PFSK-1 (cell line): ENCODE measurements around the gene PXDN.

Experiments
- FOXP2 ChIP-seq: optimal IDR thresholded peaks from 2 replicates; pipeline ENCODE3; 2011; ENCODE audit warnings: borderline replicate concordance, control low read depth, inconsistent platforms; ENCODE audit not compliant: insufficient read depth; ENCODE audit errors: extremely low read length, extremely low read depth
- POLR2AphosphoS5 ChIP-seq: IDR thresholded peaks from 2 replicates; pipeline ENCODE4 v1.6.1; 2012; ENCODE audit warnings: low read depth, mild to moderate bottlenecking, control low read depth, low read length, moderate library complexity
- SIN3A ChIP-seq: IDR thresholded peaks from 2 replicates; pipeline ENCODE4 v1.6.1; 2012; ENCODE audit warnings: mild to moderate bottlenecking, low read length, moderate library complexity, borderline replicate concordance; ENCODE audit not compliant: insufficient read depth
- TAF1 ChIP-seq: IDR thresholded peaks from 2 replicates; pipeline ENCODE4 v1.6.1; 2012; ENCODE audit warnings: low read length, control low read depth, borderline replicate concordance; ENCODE audit not compliant: insufficient read depth
- TF ChIP-seq, protein P1 (sequence below), 2 experiments: IDR thresholded peaks; 2 replicates each; pipeline versions ENCODE4 v1.6.1 to v1.8.0; 2011 to 2012; ENCODE audit warnings: low read depth in 2 of 2, low read length in 2 of 2, control low read depth in 1 of 2, inconsistent platforms in 1 of 2, mild to moderate bottlenecking in 1 of 2, moderate library complexity in 1 of 2; ENCODE audit not compliant: insufficient read depth in 1 of 2

The PXDN gene

DNA sequence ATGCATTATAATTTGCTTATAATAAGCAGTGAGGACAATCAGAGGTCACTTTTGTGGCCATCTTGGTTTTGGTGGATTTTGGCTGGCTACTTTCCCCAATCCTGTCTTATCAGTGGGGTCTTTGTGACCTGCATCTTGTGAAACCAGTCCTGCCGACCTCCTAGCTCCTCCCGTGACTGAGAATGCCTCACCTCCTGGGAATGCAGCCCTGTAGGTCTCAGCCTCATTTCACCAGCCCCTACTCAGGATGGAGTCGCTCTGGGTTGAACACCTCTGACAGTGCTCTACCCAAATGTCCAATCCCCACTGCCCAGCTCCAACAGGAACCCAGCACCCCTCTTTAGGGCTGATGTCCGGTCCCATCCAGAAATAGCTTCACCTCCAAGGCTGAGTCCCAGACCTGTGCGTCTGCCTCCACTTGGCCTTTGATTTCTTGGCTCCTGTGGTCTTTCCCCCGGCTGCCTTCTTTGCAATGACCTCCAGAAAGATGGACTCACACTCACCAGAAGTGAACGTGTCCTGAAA is 31.3 kb upstream of the PXDN start:
- TF ChIP-seq FOXP2 (no peak), SIN3A (no peak), TAF1 (no peak), POLR2AphosphoS5 (no peak)
- TF ChIP-seq, protein P1, sequence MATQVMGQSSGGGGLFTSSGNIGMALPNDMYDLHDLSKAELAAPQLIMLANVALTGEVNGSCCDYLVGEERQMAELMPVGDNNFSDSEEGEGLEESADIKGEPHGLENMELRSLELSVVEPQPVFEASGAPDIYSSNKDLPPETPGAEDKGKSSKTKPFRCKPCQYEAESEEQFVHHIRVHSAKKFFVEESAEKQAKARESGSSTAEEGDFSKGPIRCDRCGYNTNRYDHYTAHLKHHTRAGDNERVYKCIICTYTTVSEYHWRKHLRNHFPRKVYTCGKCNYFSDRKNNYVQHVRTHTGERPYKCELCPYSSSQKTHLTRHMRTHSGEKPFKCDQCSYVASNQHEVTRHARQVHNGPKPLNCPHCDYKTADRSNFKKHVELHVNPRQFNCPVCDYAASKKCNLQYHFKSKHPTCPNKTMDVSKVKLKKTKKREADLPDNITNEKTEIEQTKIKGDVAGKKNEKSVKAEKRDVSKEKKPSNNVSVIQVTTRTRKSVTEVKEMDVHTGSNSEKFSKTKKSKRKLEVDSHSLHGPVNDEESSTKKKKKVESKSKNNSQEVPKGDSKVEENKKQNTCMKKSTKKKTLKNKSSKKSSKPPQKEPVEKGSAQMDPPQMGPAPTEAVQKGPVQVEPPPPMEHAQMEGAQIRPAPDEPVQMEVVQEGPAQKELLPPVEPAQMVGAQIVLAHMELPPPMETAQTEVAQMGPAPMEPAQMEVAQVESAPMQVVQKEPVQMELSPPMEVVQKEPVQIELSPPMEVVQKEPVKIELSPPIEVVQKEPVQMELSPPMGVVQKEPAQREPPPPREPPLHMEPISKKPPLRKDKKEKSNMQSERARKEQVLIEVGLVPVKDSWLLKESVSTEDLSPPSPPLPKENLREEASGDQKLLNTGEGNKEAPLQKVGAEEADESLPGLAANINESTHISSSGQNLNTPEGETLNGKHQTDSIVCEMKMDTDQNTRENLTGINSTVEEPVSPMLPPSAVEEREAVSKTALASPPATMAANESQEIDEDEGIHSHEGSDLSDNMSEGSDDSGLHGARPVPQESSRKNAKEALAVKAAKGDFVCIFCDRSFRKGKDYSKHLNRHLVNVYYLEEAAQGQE (IDR thresholded peaks at IDR 0.05; ENCODE audit: insufficient read depth in 1 of 2, low read depth in 2 of 2, low read length in 2 of 2): no peak

GRCh38 chr2:1774929-1775328 is 30.6 kb upstream of the PXDN start:
- TF ChIP-seq TAF1: no peak
- TF ChIP-seq, protein P1 (IDR thresholded peaks at IDR 0.05; ENCODE audit: insufficient read depth in 1 of 2, low read depth in 2 of 2, low read length in 2 of 2): no peak
- no peak for TF ChIP-seq SIN3A
- TF ChIP-seq FOXP2: no peak
- no peak for TF ChIP-seq POLR2AphosphoS5

DNA sequence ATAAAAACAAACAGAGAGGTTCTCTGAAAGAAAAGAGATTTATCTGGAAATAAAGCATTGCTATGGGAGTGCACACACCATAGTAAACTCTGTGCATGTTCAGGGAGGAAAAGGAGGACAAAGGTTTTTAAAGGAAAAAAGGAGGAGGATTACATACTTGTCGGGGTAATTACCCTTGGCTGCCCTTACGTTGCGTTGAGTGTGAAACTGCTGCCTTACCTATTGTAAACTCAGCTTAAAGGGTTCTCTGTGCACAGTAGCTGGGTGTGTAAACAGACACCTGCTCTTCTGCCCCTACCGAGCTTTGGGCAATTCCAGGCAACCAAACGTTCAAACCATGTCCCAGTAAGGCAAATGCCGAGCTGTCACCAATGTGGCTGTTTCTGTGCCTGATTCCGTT is 29.6 kb upstream of the PXDN start:
- TF ChIP-seq POLR2AphosphoS5 (no peak), TAF1 (no peak)
- TF ChIP-seq, protein P1 (IDR thresholded peaks at IDR 0.05; ENCODE audit: insufficient read depth in 1 of 2, low read depth in 2 of 2, low read length in 2 of 2): no peak

DNA sequence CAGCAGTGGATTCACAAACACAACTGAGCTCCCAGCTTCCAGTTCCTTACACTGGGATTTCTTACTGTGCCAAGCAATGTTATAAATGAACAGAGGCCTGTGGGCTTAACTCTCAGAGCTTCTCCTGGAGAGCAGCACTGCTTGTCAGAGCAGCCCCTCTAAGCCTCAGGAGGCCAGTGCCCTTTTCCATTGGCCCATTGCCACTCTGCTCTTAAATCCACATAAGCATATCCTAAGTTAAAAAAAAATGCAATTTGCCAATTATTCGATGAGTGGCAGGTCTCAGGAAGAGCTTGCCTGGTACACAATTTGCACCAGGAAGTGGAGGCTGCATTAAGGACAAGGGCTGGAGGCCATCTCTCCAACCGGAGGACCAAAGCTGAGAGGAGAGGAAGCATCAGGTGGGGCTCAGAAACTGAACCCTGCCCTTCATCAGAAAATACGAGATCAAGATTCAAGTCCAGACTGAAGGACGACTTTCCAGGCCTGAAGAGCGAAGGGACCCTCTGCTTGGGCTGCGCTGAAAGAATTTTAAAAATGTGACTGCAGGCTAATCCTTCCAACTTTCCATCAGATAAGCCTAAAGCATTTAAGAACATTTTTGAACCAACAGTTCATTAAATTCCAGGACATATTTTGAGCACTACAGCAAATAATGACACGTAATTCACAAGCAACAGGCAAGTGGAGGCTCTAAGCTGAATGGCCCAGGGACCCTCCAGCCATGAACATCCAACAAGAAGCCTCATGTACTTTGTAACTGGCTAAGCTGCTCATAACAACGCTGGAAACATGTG is 28.4 kb upstream of the PXDN start:
- TF ChIP-seq FOXP2: no peak
- TF ChIP-seq, protein P1 (IDR thresholded peaks at IDR 0.05; ENCODE audit: insufficient read depth in 1 of 2, low read depth in 2 of 2, low read length in 2 of 2): no peak
- no peak for TF ChIP-seq TAF1
- no peak for TF ChIP-seq POLR2AphosphoS5
- TF ChIP-seq SIN3A: no peak

- TF ChIP-seq SIN3A (no peak), FOXP2 (no peak), POLR2AphosphoS5 (no peak), TAF1 (no peak)
- TF ChIP-seq, protein P1 (IDR thresholded peaks at IDR 0.05; ENCODE audit: insufficient read depth in 1 of 2, low read depth in 2 of 2, low read length in 2 of 2): no peak
Observed at GRCh38 chr2:1771626-1772280, 27.4 kb upstream of the PXDN start.
